GM12892 (cell line): ENCODE data around the gene SLC41A3.

Experiments used
- POLR2A ChIP-seq: IDR thresholded peaks from 2 replicates; pipeline ENCODE4 v1.6.1; 2011; ENCODE audit warnings: low read depth, low read length, control low read depth
- POLR2AphosphoS5 ChIP-seq: IDR thresholded peaks from 2 replicates; pipeline ENCODE4 v1.6.1; 2011; ENCODE audit warnings: low read depth, low read length, control low read depth
- TAF1 ChIP-seq: IDR thresholded peaks from 2 replicates; pipeline ENCODE4 v1.6.1; 2011; ENCODE audit warnings: low read depth, mild to moderate bottlenecking, control low read depth, low read length, borderline replicate concordance

- TF ChIP-seq TAF1 (no peak), POLR2A (no peak), POLR2AphosphoS5 (no peak)
Observed at GRCh38 chr3:126102530-126102951, 18.6 kb upstream of the SLC41A3 start.
